K562 (cell line): ENCODE results near the gene ADAMTS2. TPM values are rescaled to one million over a fixed set of nuclear protein-coding genes. Genes with fewer than 3 reads are reported as not detected.

Experiments used
- ATAC-seq: fragments of 200-7000 bp; cut with Tn5 transposase; 3 replicates; pipeline ENCODE4 v1.9.1; 2020; ENCODE audit warnings: moderate library complexity
- BruUV-seq: library from RNA; stranded (reverse); fragments of 400-500 nt; replicated peaks from 2 replicates; lab custom pipeline; 2021; lab: Mats Ljungman, UMichigan
- CTCF ChIA-PET: fragments of 300-600 bp; formaldehyde crosslinking; extraction: SDS; loops from one replicate; lab custom pipeline; 2021; ENCODE audit warnings: low intra/inter-chr PET ratio; lab: Yijun Ruan, JAX
- POLR2A ChIA-PET: fragments of 300-600, 350-650 bp; sonication (Branson Sonifier 250); formaldehyde crosslinking; extraction: SDS; loops from one replicate; lab custom pipeline; 2021; ENCODE audit warnings: antibody characterized with exemption, inconsistent platforms; lab: Yijun Ruan, JAX
- DNase-seq, 4 experiments: peaks; one replicate each; pipeline versions ENCODE4 v3.0.0 to v3.0.0-alpha.2; 2011 to 2018; ENCODE audit warnings: low spot score in 3 of 4, mixed read lengths in 3 of 4; ENCODE audit errors: extremely low read depth in 1 of 4
- FAIRE-seq: peaks from 2 replicates; lab custom pipeline; 2011; peaks lifted over from hg19 to GRCh38; lab: Jason Lieb, UNC
- H2AFZ ChIP-seq: 2 replicates; pipeline ENCODE4 v1.6.0; 2011; ENCODE audit warnings: low read depth, low read length, control low read depth, inconsistent platforms
- H3K27ac ChIP-seq: fragments of 200-600 bp; 3 replicates; pipeline ENCODE4 v1.8.0; 2011; ENCODE audit warnings: low read depth, mild to moderate bottlenecking, control low read depth, inconsistent platforms, low read length, moderate library complexity, mixed read lengths; ENCODE audit errors: extremely low read depth
- H3K27me3 ChIP-seq, 2 experiments: fragments of 300-600 bp in 1 of 2; 2 replicates in 1 of 2; 3 replicates in 1 of 2; pipeline versions ENCODE4 v1.6.0 to v1.8.0; 2011; ENCODE audit warnings: inconsistent platforms in 2 of 2, low read length in 2 of 2, mild to moderate bottlenecking in 1 of 2, mixed read lengths in 1 of 2, moderate library complexity in 1 of 2; ENCODE audit not compliant: control insufficient read depth in 2 of 2, insufficient read depth in 2 of 2
- H3K36me3 ChIP-seq: fragments of 300-600 bp; 3 replicates; pipeline ENCODE4 v1.8.0; 2011; ENCODE audit warnings: mild to moderate bottlenecking, low read length, inconsistent platforms; ENCODE audit not compliant: control insufficient read depth, insufficient read depth
- H3K4me1 ChIP-seq, 2 experiments: fragments of 200-600 bp in 1 of 2; replicated peaks in 1 of 2; 2 replicates in 1 of 2; 3 replicates in 1 of 2; pipeline versions ENCODE4 v1.5.1 to v1.8.0; 2011; ENCODE audit warnings: inconsistent platforms in 2 of 2, low read length in 2 of 2, mild to moderate bottlenecking in 1 of 2, mixed read lengths in 1 of 2, moderate library complexity in 1 of 2; ENCODE audit not compliant: control insufficient read depth in 2 of 2, insufficient read depth in 2 of 2
- H3K4me2 ChIP-seq: 2 replicates; pipeline ENCODE4 v1.6.1; 2011; ENCODE audit warnings: low read length, control low read depth, inconsistent platforms, mixed read lengths; ENCODE audit not compliant: insufficient read depth
- H3K4me3 ChIP-seq: fragments of 200-600 bp; sonication (generic), shearing (Covaris generic); 2 replicates; pipeline ENCODE4 v1.5.1; 2016; ENCODE audit warnings: control low read depth, inconsistent platforms
- H3K79me2 ChIP-seq: fragments of 200-600 bp; 3 replicates; pipeline ENCODE4 v1.8.0; 2011; ENCODE audit warnings: low read length, inconsistent platforms; ENCODE audit not compliant: control insufficient read depth, insufficient read depth
- H3K9ac ChIP-seq, 2 experiments: 2 replicates each; pipeline versions ENCODE4 v1.6.0 to v1.6.1; 2011; ENCODE audit warnings: low read depth in 2 of 2, low read length in 2 of 2, control low read depth in 1 of 2, inconsistent platforms in 1 of 2, mild to moderate bottlenecking in 1 of 2, mixed read lengths in 1 of 2; ENCODE audit not compliant: insufficient read depth in 1 of 2
- H3K9me1 ChIP-seq: one replicate; pipeline ENCODE4 v1.6.0; 2011; ENCODE audit warnings: inconsistent platforms, mild to moderate bottlenecking, low read length, moderate library complexity; ENCODE audit not compliant: control insufficient read depth, insufficient read depth
- H3K9me3 ChIP-seq: replicated peaks from 2 replicates; pipeline ENCODE4 v1.5.1; 2011; ENCODE audit warnings: low read depth, low read length, inconsistent platforms; ENCODE audit not compliant: control insufficient read depth, insufficient read depth
- H4K20me1 ChIP-seq: replicated peaks from 2 replicates; pipeline ENCODE4 v1.6.1; 2011; ENCODE audit warnings: low read length, inconsistent platforms, mixed read lengths; ENCODE audit not compliant: control insufficient read depth, insufficient read depth
- ESRRB ChIP-seq: fragments of 250-450 bp; sonication (Bioruptor Pico); IDR thresholded peaks from 2 replicates; pipeline ENCODE4 v1.5.0; 2020; ENCODE audit warnings: mild to moderate bottlenecking, moderate library complexity, borderline replicate concordance
- NEUROD1 ChIP-seq: fragments of 150-350 bp; IDR thresholded peaks from 2 replicates; pipeline ENCODE4 v1.6.1; 2014; ENCODE audit warnings: borderline replicate concordance, low read length, low read depth; ENCODE audit not compliant: partially characterized antibody
- ZBTB17 ChIP-seq: fragments of 450-650 bp; formaldehyde crosslinking; IDR thresholded peaks from 2 replicates; pipeline ENCODE4 v1.4.0; 2020; ENCODE audit warnings: mild to moderate bottlenecking
- ZNF407 ChIP-seq: fragments of 450-650 bp; IDR thresholded peaks from 2 replicates; pipeline ENCODE4 v1.6.1; 2016; ENCODE audit warnings: low read depth
- WGBS: fragments of 100-300 bp; shearing (Covaris generic); methylation state at CpG from one replicate; pipeline ENCODE4 v1.1.6; 2016; ENCODE audit warnings: low coverage, mixed read lengths; ENCODE audit not compliant: insufficient coverage; ENCODE audit errors: missing lambda C conversion rate; 5-methylcytosine and 5-hydroxymethylcytosine counted together
- in situ Hi-C: fragments of 300-500 bp; cut with MboI; formaldehyde crosslinking; loops from 4 replicates; pipeline ENCODE4 v1.15.0; 2018; ENCODE audit warnings: inconsistent platforms, mixed read lengths
- intact Hi-C: fragments of 100-400 bp; cut with micrococcal nuclease; formaldehyde crosslinking; loops from 2 replicates; pipeline ENCODE4 v1.14.2; 2022
- polyA plus RNA-seq, 8 experiments: library from polyadenylated mRNA; depleted of rRNA in 4 of 8; stranded (reverse) in 5 of 8; unstranded in 3 of 8; fragments of >200 nt; fragmentation: Nextera tagmentation in 2 of 8; fragmentation: Illumina TruSeq in 1 of 8; extraction: Ambion mirVana in 2 of 8; extraction: Trizol in 1 of 8; gene quantifications; 2 replicates each; pipeline versions ENCODE4 v1.2.1 to v1.2.3, GENCODE V29; 2011 to 2014; ENCODE audit warnings: inconsistent platforms in 1 of 8, missing spikeins in 1 of 8
- total RNA-seq, 7 experiments: library from RNA; depleted of rRNA in 6 of 7; stranded (reverse); fragments of >200 nt in 6 of 7; fragmentation: Illumina TruSeq in 2 of 7; extraction: Trizol in 2 of 7; gene quantifications; 2 replicates each; pipeline versions ENCODE4 v1.2.1 to v1.2.3, GENCODE V29; 2011 to 2021; ENCODE audit warnings: low replicate concordance in 1 of 7

ADAMTS2 gene
- total and polyA plus RNA-seq, 9 of the 15 experiments (the other 6 are each of a cell fraction or from before 2014, with no cell fraction given): not detected

GRCh38 chr5:179319123-179319522 is 26.1 kb downstream of the ADAMTS2 start (continued):
- no peak for TF ChIP-seq NEUROD1
- no peak for TF ChIP-seq ZBTB17 (CRISPR knock-in tag)

- Histone ChIP-seq H2AFZ (no peak overlapping the region), H3K9ac (no peak overlapping the region), H3K4me3 (no peak overlapping the region), H3K9me3 (no peaks in the 10 kb centered on the region), H3K36me3 (no peaks in the 10 kb centered on the region), H3K27me3 (peaks cover 5 to 40% of the 10 kb centered on the region in 2 experiments; a peak in 4 of 5 replicates), H3K79me2 (no peaks in the 10 kb centered on the region), H4K20me1 (no peaks in the 10 kb centered on the region), H3K4me2 (no peak overlapping the region), H3K27ac (no peak overlapping the region), H3K9me1 (no peaks in the 10 kb centered on the region), H3K4me1 (peaks cover 0 to 4% of the 10 kb centered on the region in 2 experiments; a peak in 1 of 5 replicates)
- in situ Hi-C loops (no loop called here), intact Hi-C loops (no loop called here)
- BruUV-seq: no TSS peak
- ChIA-PET POLR2A (interaction anchor here (0.9 kb wide), 1 partner anchor 11 kb away, joined by 3 read pairs; no protein-coding TSS in a partner anchor), CTCF (no interaction called here)
- WGBS: under 1% methylated on average over 17 of the region's 21 CpGs
- DNase-seq: no peak
- no peak for FAIRE-seq
- TF ChIP-seq ESRRB (no peak), ZNF407 (no peak)
- ATAC-seq: no peak
Measured at GRCh38 chr5:179318221-179318955, 26.9 kb downstream of the ADAMTS2 start.
